ENCODE data around the gene TBCCD1.

DNA sequence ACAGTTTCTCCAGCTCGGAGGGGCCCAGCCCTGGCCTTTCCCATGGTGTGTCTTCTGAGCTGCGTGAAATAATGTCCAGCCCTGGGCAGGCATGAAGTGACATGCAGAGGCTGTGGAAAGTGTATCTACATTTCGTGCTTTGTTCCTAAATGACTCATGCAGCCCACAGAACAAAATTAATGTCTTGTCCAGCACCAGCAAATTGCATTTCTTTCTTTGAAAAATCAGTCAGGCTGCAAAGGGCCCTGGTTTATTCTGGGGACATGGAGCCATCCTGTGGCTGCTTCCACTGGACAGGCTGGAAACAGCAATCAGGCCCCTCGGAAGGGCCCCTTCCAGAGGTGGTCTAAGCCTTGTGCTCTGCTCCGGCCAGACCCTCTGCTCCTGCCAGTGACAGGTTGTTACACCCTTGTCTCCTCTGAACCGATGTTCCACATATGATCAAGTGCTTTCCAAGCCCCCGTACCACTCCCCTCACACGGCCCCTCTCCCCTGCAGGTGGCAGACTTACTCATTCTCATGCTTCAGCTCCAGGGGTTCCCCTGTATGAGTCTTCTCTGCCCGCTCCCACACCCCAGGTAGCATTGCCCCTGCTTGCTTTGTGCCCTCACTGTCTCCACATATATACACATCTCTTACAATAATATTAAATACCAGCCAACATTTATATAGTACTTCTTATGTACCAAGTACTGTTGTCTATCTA lies 56.6 kb downstream of the TBCCD1 start:
- TF ChIP-seq POLR2AphosphoS5 (IDR thresholded peaks at IDR 0.05; ENCODE audit: low read depth, low read length) (no peak), POLR2A (IDR thresholded peaks at IDR 0.05; ENCODE audit: low read depth, low read length) (no peak)

Measured in GM12892 (cell line).